ENCODE data around the gene CPZ.

GRCh38 chr4:8618421-8618820 is 25.9 kb downstream of the CPZ start:
- TF ChIP-seq CTCF (IDR thresholded peaks at IDR 0.05) (no peak), POLR2A (IDR thresholded peaks at IDR 0.05) (no peak)

Measured in heart left ventricle (tissue), 13 donors.